HEK293T (cell line): ENCODE measurements around the gene VPS41.

Experiments
- ARNT ChIP-seq: fragments of 450-650 bp; IDR thresholded peaks from 2 replicates; pipeline ENCODE4 v1.6.1; 2017; ENCODE audit warnings: mild to moderate bottlenecking
- BHLHE40 ChIP-seq: fragments of 450-650 bp; IDR thresholded peaks from 2 replicates; pipeline ENCODE4 v1.6.1; 2016; ENCODE audit warnings: mild to moderate bottlenecking, moderate library complexity, borderline replicate concordance
- CTBP1 ChIP-seq: fragments of 450-650 bp; IDR thresholded peaks from 2 replicates; pipeline ENCODE4 v1.6.1; 2016; ENCODE audit warnings: borderline replicate concordance
- ELF4 ChIP-seq: fragments of 450-650 bp; IDR thresholded peaks from 2 replicates; pipeline ENCODE4 v1.6.1; 2017; ENCODE audit warnings: antibody characterized with exemption
- FOXA1 ChIP-seq: fragments of 450-650 bp; IDR thresholded peaks from 2 replicates; pipeline ENCODE4 v1.6.1; 2016; ENCODE audit warnings: mild to moderate bottlenecking
- FOXM1 ChIP-seq: fragments of 450-650 bp; IDR thresholded peaks from 2 replicates; pipeline ENCODE4 v1.6.1; 2017; ENCODE audit warnings: mild to moderate bottlenecking, borderline replicate concordance
- HDGF ChIP-seq: fragments of 450-650 bp; IDR thresholded peaks from 2 replicates; pipeline ENCODE4 v1.6.1; 2017; ENCODE audit warnings: antibody characterized with exemption, borderline replicate concordance
- L3MBTL2 ChIP-seq: fragments of 450-650 bp; conservative IDR thresholded peaks from 2 replicates; pipeline ENCODE4 v1.6.1; 2016; ENCODE audit warnings: mild to moderate bottlenecking
- LEF1 ChIP-seq: fragments of 450-650 bp; IDR thresholded peaks from 2 replicates; pipeline ENCODE4 v1.6.1; 2017; ENCODE audit warnings: mild to moderate bottlenecking, borderline replicate concordance
- NFRKB ChIP-seq: fragments of 450-650 bp; IDR thresholded peaks from 2 replicates; pipeline ENCODE4 v1.6.1; 2016; ENCODE audit warnings: mild to moderate bottlenecking, moderate library complexity
- PKNOX1 ChIP-seq: fragments of 450-650 bp; IDR thresholded peaks from 2 replicates; pipeline ENCODE4 v1.6.1; 2016
- SP1 ChIP-seq: fragments of 450-650 bp; IDR thresholded peaks from 2 replicates; pipeline ENCODE4 v1.6.1; 2017
- SUZ12 ChIP-seq: fragments of 450-650 bp; IDR thresholded peaks from 2 replicates; pipeline ENCODE4 v1.6.1; 2016; ENCODE audit warnings: mild to moderate bottlenecking
- ZNF384 ChIP-seq: fragments of 450-650 bp; IDR thresholded peaks from 2 replicates; pipeline ENCODE4 v1.6.1; 2016

GRCh38 chr7:38855867-38856266, 53.1 kb downstream of the VPS41 start:
- TF ChIP-seq NFRKB (no peak), ZNF384 (no peak), CTBP1 (no peak), L3MBTL2 (no peak), ARNT (no peak), ELF4 (no peak), LEF1 (no peak), BHLHE40 (no peak), FOXA1 (no peak), FOXM1 (no peak), PKNOX1 (no peak), SUZ12 (no peak), SP1 (no peak), HDGF (no peak)
